ENCODE data around the gene OPTC. TPM values are rescaled to one million over a fixed set of nuclear protein-coding genes. Genes with fewer than 3 reads are reported as not detected.

Gene OPTC
- total and polyA plus RNA-seq, 2 of the 8 experiments (the other 6 are each of a cell fraction or from before 2014, with no cell fraction given) = 1.1 to 4.0 TPM

DNA sequence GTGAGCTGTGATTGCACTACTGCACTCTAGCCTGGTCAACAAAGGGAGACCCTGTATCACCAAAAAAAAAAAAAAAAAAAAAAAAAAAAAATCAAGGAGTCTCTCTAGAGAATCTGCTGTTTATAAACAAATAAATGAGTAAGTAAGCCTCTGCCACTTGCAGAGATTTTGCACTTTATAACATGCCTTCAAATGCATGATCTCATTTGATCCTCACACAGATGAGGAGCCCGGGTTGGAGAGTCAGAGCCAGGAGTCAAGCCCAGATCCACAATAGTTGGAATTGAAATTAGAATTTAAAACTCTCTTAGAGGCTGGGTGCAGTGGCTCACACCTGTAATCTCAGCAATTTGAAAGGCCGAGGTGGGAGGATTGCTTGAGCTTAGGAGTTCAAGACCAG, 14.3 kb upstream of the OPTC start:
- H3K36me3 ChIP-seq (ENCODE audit: control insufficient read depth in 2 of 4, insufficient read depth in 4 of 4, low read length in 3 of 4) = no peaks in the 10 kb centered on the region
- H2BK5ac ChIP-seq (ENCODE audit: low read depth, low read length) = no peak overlapping the region
- no peak overlapping the region for H4K91ac ChIP-seq (replicated peaks; ENCODE audit: insufficient read length, low read length)
- no peak overlapping the region for H4K8ac ChIP-seq (ENCODE audit: extremely low read depth, insufficient read depth, low read length)
- H4K20me1 ChIP-seq (replicated peaks in 1 of 2; ENCODE audit: control insufficient read depth in 1 of 2, insufficient read depth in 2 of 2, low read length in 2 of 2) = no peaks in the 10 kb centered on the region
- H2AFZ ChIP-seq (ENCODE audit: low read length) = no peak overlapping the region
- no peak overlapping the region for H3K9ac ChIP-seq (replicated peaks in 1 of 4; ENCODE audit: extremely low read depth in 1 of 4, low read depth in 3 of 4, low read length in 3 of 4)
- H3K4me2 ChIP-seq (ENCODE audit: insufficient read depth in 1 of 2, low read depth in 2 of 2, low read length in 2 of 2) = no peak overlapping the region
- no peak overlapping the region for H3K18ac ChIP-seq (ENCODE audit: extremely low read depth, low read length)
- FAIRE-seq = no peak
- H3K4me1 ChIP-seq (replicated peaks in 1 of 4; ENCODE audit: control insufficient read depth in 3 of 4, insufficient read depth in 4 of 4, low read length in 3 of 4) = peaks cover 2 to 21% (median 11%) of the 10 kb centered on the region in 4 experiments; a peak in 5 of 7 replicates
- no peaks in the 10 kb centered on the region for H3K27me3 ChIP-seq (replicated peaks in 1 of 4; ENCODE audit: control insufficient read depth in 3 of 4, extremely low read depth in 1 of 4, insufficient read depth in 3 of 4, low read length in 3 of 4)
- WGBS, 2 experiments (ENCODE audit: extremely low coverage in 1 of 2, insufficient coverage in 1 of 2, insufficient read length in 1 of 2, insufficient replicate concordance in 2 of 2, low coverage in 1 of 2, low lambda C conversion rate in 2 of 2, missing lambda C conversion rate in 1 of 2) = 88% methylated on average over 2 of the region's 2 CpGs; no CpG with 5 or more reads in 1 of the 2 experiments
- H3K23me2 ChIP-seq (ENCODE audit: low read depth, low read length) = no peaks in the 10 kb centered on the region
- H3K79me2 ChIP-seq (ENCODE audit: control insufficient read depth in 1 of 2, insufficient read depth in 2 of 2, low read length in 2 of 2) = no peaks in the 10 kb centered on the region
- no peaks in the 10 kb centered on the region for H3K79me1 ChIP-seq (ENCODE audit: low read depth, low read length)
- ChIA-PET POLR2A (ENCODE audit: partially characterized antibody) (interaction anchor here (1.2 kb wide), 1 partner anchor 11 kb away, joined by 3 read pairs; no protein-coding TSS in a partner anchor), CTCF (ENCODE audit: partially characterized antibody) (interaction anchor here (0.7 to 23.5 kb wide), 6 partner anchors 7 to 194 kb away, joined by 3 to 330 read pairs (median 4); partner anchors contain the start of gene FMOD)
- H2BK12ac ChIP-seq (ENCODE audit: low read depth, low read length) = no peak overlapping the region
- no peak overlapping the region for H3K4me3 ChIP-seq (ENCODE audit: extremely low read depth in 1 of 4, insufficient read depth in 2 of 4, low read depth in 3 of 4, low read length in 4 of 4)
- H2BK120ac ChIP-seq (replicated peaks; ENCODE audit: low read depth, low read length) = no peak overlapping the region
- no peak overlapping the region for H3K4ac ChIP-seq (replicated peaks; ENCODE audit: insufficient read length, low read depth, low read length)
- H3K23ac ChIP-seq (ENCODE audit: insufficient read length) = no peak overlapping the region
- H3K56ac ChIP-seq (replicated peaks; ENCODE audit: insufficient read length, low read depth, low read length) = no peak overlapping the region
- H2BK15ac ChIP-seq (ENCODE audit: low read length) = no peak overlapping the region
- H3K14ac ChIP-seq (ENCODE audit: insufficient read length) = no peak overlapping the region
- no peak overlapping the region for H3K27ac ChIP-seq (ENCODE audit: low read depth, low read length)
- no peaks in the 10 kb centered on the region for H3K9me3 ChIP-seq (ENCODE audit: insufficient read depth in 2 of 2, low read depth in 1 of 2, low read length in 1 of 2)
- no peak overlapping the region for H4K5ac ChIP-seq (ENCODE audit: insufficient read length, low read depth, low read length)
- no peak overlapping the region for H2BK20ac ChIP-seq (ENCODE audit: low read length)
- no peak overlapping the region for H2AK5ac ChIP-seq (ENCODE audit: low read depth, low read length)
- no peak for DNase-seq (ENCODE audit: low read depth in 1 of 2, low spot score in 2 of 2)
- TF ChIP-seq ZNF274 (IDR thresholded peaks at IDR 0.05; ENCODE audit: borderline replicate concordance, extremely low read depth, low read length) (no peak), SP2 (IDR thresholded peaks at IDR 0.05; ENCODE audit: low read length) (no peak), RAD21 (IDR thresholded peaks at IDR 0.05 in 1 of 2, conservative IDR thresholded peaks at IDR 0.05 in 1 of 2; ENCODE audit: low read depth in 2 of 2, low read length in 2 of 2) (no peak), EZH2 (IDR thresholded peaks at IDR 0.05; ENCODE audit: low read depth, low read length, severe bottlenecking) (no peak), SIRT6 (IDR thresholded peaks at IDR 0.05; ENCODE audit: low read length) (no peak), RXRA (IDR thresholded peaks at IDR 0.05; ENCODE audit: insufficient read depth, low read depth, low read length) (no peak), TAF7 (optimal IDR thresholded peaks at IDR 0.05; ENCODE audit: borderline replicate concordance, low read depth, low read length) (no peak), KDM1A (IDR thresholded peaks at IDR 0.05; ENCODE audit: borderline replicate concordance, low read length) (no peak)
- TF ChIP-seq, protein P1, sequence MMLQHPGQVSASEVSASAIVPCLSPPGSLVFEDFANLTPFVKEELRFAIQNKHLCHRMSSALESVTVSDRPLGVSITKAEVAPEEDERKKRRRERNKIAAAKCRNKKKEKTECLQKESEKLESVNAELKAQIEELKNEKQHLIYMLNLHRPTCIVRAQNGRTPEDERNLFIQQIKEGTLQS (IDR thresholded peaks at IDR 0.05; ENCODE audit: insufficient read depth, low read depth, low read length) = no peak
